HG03460 (cell line): ENCODE measurements around the gene SEC14L2.
A peak's percentile ranks its signal among the peaks of the same experiment; 100 is the strongest.

Source experiments
- ATAC-seq: cut with Tn5 transposase; IDR thresholded peaks from one replicate; pipeline ENCODE4 v1.9.1; 2021; ENCODE audit not compliant: unreplicated experiment

SEC14L2 gene

GRCh38 chr22:30396871-30397655 is at the start of gene SEC14L2:
Gene SEC14L2 (plus strand): TSS chr22:30397018. CDS start chr22:30397117, 99 bp downstream.
- ATAC-seq = no peak

- no peak for ATAC-seq
Observed at GRCh38 chr22:30347255-30347892, 49.4 kb upstream of the SEC14L2 start.

- ATAC-seq = no peak
Observed at GRCh38 chr22:30348404-30348803, 48.4 kb upstream of the SEC14L2 start.

- ATAC-seq = no peak
Observed at GRCh38 chr22:30348809-30349208, 48.0 kb upstream of the SEC14L2 start.

GRCh38 chr22:30351226-30351625 is 45.6 kb upstream of the SEC14L2 start:
- no peak for ATAC-seq

GRCh38 chr22:30354644-30355043 is 42.2 kb upstream of the SEC14L2 start:
- ATAC-seq = no peak

GRCh38 chr22:30356449-30357235 is 40.2 kb upstream of the SEC14L2 start, which contains the start of the genes CCDC157 and SF3A1:
Gene CCDC157 (plus strand): TSS chr22:30357007. CDS start chr22:30366001, 8,994 bp downstream.
Gene SF3A1 (minus strand): TSS chr22:30356894. CDS start chr22:30356792, 102 bp downstream.
- ATAC-seq = peak; percentile 84

- ATAC-seq = no peak
Observed at GRCh38 chr22:30357236-30357570, 39.6 kb upstream of the SEC14L2 start.

- no peak for ATAC-seq
Observed at GRCh38 chr22:30357650-30358215, 39.1 kb upstream of the SEC14L2 start.

- no peak for ATAC-seq
Observed at GRCh38 chr22:30358541-30358940, 38.3 kb upstream of the SEC14L2 start.

GRCh38 chr22:30361916-30362650 is 34.7 kb upstream of the SEC14L2 start:
- ATAC-seq = no peak

- no peak for ATAC-seq
Observed at GRCh38 chr22:30362651-30363281, 34.1 kb upstream of the SEC14L2 start.

GRCh38 chr22:30365891-30366290 is 30.9 kb upstream of the SEC14L2 start:
- ATAC-seq = no peak

- ATAC-seq = no peak
Observed at GRCh38 chr22:30368420-30368819, 28.4 kb upstream of the SEC14L2 start.

- no peak for ATAC-seq
Observed at GRCh38 chr22:30370641-30371230, 26.1 kb upstream of the SEC14L2 start.

GRCh38 chr22:30371321-30371720 is 25.5 kb upstream of the SEC14L2 start:
- no peak for ATAC-seq

GRCh38 chr22:30371981-30372380 is 24.8 kb upstream of the SEC14L2 start:
- no peak for ATAC-seq

GRCh38 chr22:30372915-30373314 is 23.9 kb upstream of the SEC14L2 start:
- no peak for ATAC-seq
